B cell (primary cell): ENCODE data around the gene CDH20. TPM values are rescaled to one million over a fixed set of nuclear protein-coding genes. Genes with fewer than 3 reads are reported as not detected.

Experiments used
- ATAC-seq: fragments of 200-7000 bp; cut with Tn5 transposase; one replicate; pipeline ENCODE4 v1.10.0; 2021; ENCODE audit warnings: low read depth, mild to moderate bottlenecking, moderate number of reproducible peaks, moderate library complexity
- CTCF ChIA-PET: fragments of 350-600 bp; sonication (Branson Sonifier 250); formaldehyde crosslinking; loops from one replicate; lab custom pipeline; 2021; ENCODE audit warnings: antibody characterized with exemption, inconsistent platforms; lab: Charles Lee
- POLR2A ChIA-PET: fragments of 350-600 bp; sonication (Branson Sonifier 250); formaldehyde crosslinking; loops from one replicate; lab custom pipeline; 2021; ENCODE audit warnings: antibody characterized with exemption; lab: Charles Lee
- DNase-seq: peaks from one replicate; pipeline ENCODE4 v3.0.0; 2013
- H2AFZ ChIP-seq: 2 replicates; pipeline ENCODE4 v1.6.1; 2012; ENCODE audit warnings: mild to moderate bottlenecking, low read depth, low read length; ENCODE audit not compliant: insufficient read depth, poor library complexity, severe bottlenecking
- H3K27ac ChIP-seq, 2 donors: 1 replicate in 1 of 2; 2 replicates in 1 of 2; pipeline ENCODE4 v1.5.1; 2012 to 2013; ENCODE audit warnings: low read length in 2 of 2, mild to moderate bottlenecking in 2 of 2, moderate library complexity in 1 of 2
- H3K27me3 ChIP-seq, 4 experiments: fragments of 200-600 bp in 1 of 4; sonication (generic) in 1 of 4; replicated peaks in 1 of 4; 1 replicate in 2 of 4; 2 replicates in 2 of 4; pipeline versions ENCODE4 v1.6.1 to v1.7.0; 2013 to 2016; ENCODE audit warnings: low read length in 3 of 4, mild to moderate bottlenecking in 2 of 4, mixed read lengths in 1 of 4, moderate library complexity in 1 of 4; ENCODE audit not compliant: insufficient read depth in 4 of 4, control insufficient read depth in 3 of 4; ENCODE audit errors: control extremely low read depth in 1 of 4
- H3K36me3 ChIP-seq, 2 experiments: replicated peaks in 1 of 2; 1 replicate in 1 of 2; 2 replicates in 1 of 2; pipeline versions ENCODE4 v1.6.1 to v1.7.1; 2013; ENCODE audit warnings: low read length in 1 of 2; ENCODE audit not compliant: insufficient read depth in 2 of 2, control insufficient read depth in 1 of 2; ENCODE audit errors: control extremely low read depth in 1 of 2, extremely low read depth in 1 of 2
- H3K4me1 ChIP-seq, 2 donors: fragments of 200-600 bp in 1 of 2; sonication (generic) in 1 of 2; 1 replicate in 1 of 2; 2 replicates in 1 of 2; pipeline versions ENCODE4 v1.5.1 to v1.6.1; 2013 to 2017; ENCODE audit warnings: low read length in 2 of 2; ENCODE audit not compliant: control insufficient read depth in 2 of 2, insufficient read depth in 2 of 2
- H3K4me2 ChIP-seq: replicated peaks from 2 replicates; pipeline ENCODE3; 2012; ENCODE audit warnings: mild to moderate bottlenecking, low read depth, low read length; ENCODE audit not compliant: poor library complexity, severe bottlenecking
- H3K4me3 ChIP-seq, 5 experiments: fragments of 200-600 bp in 1 of 5; sonication (generic) in 1 of 5; 1 replicate in 3 of 5; 2 replicates in 2 of 5; pipeline versions ENCODE4 v1.5.1 to v1.7.0; 2011 to 2016; ENCODE audit warnings: low read length in 4 of 5, mild to moderate bottlenecking in 4 of 5, low read depth in 2 of 5, control low read depth in 1 of 5, moderate library complexity in 1 of 5; ENCODE audit not compliant: insufficient read depth in 1 of 5; ENCODE audit errors: control extremely low read depth in 1 of 5, extremely low read depth in 1 of 5
- H3K79me2 ChIP-seq: fragments of 200-600 bp; sonication (generic); one replicate; pipeline ENCODE4 v1.6.0; 2016; ENCODE audit warnings: low read length; ENCODE audit not compliant: control insufficient read depth, insufficient read depth
- H3K9ac ChIP-seq: fragments of 200-600 bp; sonication (generic); 2 replicates; pipeline ENCODE4 v1.6.1; 2017; ENCODE audit warnings: mild to moderate bottlenecking, low read length, moderate library complexity
- H3K9me3 ChIP-seq, 3 donors: one replicate each; pipeline versions ENCODE4 v1.6.1 to v1.7.1; 2013; ENCODE audit warnings: low read length in 2 of 3; ENCODE audit not compliant: control insufficient read depth in 2 of 3, insufficient read depth in 1 of 3; ENCODE audit errors: control extremely low read depth in 1 of 3
- H4K20me1 ChIP-seq: 2 replicates; pipeline ENCODE4 v1.6.0; 2012; ENCODE audit warnings: mild to moderate bottlenecking, low read length; ENCODE audit not compliant: insufficient read depth, control insufficient read depth, poor library complexity, severe bottlenecking
- H3K27ac Mint-ChIP-seq: one replicate; pipeline ENCODE4 v1.8.0; 2021; ENCODE audit warnings: mixed read lengths
- H3K27me3 Mint-ChIP-seq: one replicate; pipeline ENCODE4 v1.8.0; 2021; ENCODE audit warnings: mixed read lengths
- H3K4me1 Mint-ChIP-seq: one replicate; pipeline ENCODE4 v1.8.0; 2021; ENCODE audit warnings: mixed read lengths
- H3K4me3 Mint-ChIP-seq: one replicate; pipeline ENCODE4 v1.8.0; 2021; ENCODE audit warnings: mixed read lengths
- H3K9me3 Mint-ChIP-seq: one replicate; pipeline ENCODE4 v1.8.0; 2022; ENCODE audit warnings: mixed read lengths; ENCODE audit not compliant: insufficient read depth
- EZH2 ChIP-seq: IDR thresholded peaks from 2 replicates; pipeline ENCODE4 v1.6.1; 2012; ENCODE audit warnings: borderline replicate concordance, low read depth, mild to moderate bottlenecking, moderate library complexity, low read length; ENCODE audit not compliant: insufficient read depth, poor library complexity, severe bottlenecking
- WGBS: methylation state at CpG from one replicate; pipeline ENCODE4 v1.1.5; 2013; ENCODE audit warnings: missing lambda C conversion rate; ENCODE audit not compliant: insufficient coverage; 5-methylcytosine and 5-hydroxymethylcytosine counted together
- intact Hi-C: fragments of 100-400 bp; cut with micrococcal nuclease; formaldehyde crosslinking; loops from one replicate; pipeline ENCODE4 v1.10.0; 2022
- polyA plus RNA-seq: library from polyadenylated mRNA; depleted of rRNA; stranded (reverse); fragments of >200 nt; gene quantifications from 2 replicates; pipeline ENCODE4 v1.2.3, GENCODE V29; 2012
- total RNA-seq, 2 donors: library from RNA; stranded (reverse); fragments of 120-200 nt in 1 of 2; gene quantifications; 1 replicate in 1 of 2; 2 replicates in 1 of 2; pipeline versions ENCODE4 v1.2.3 to v1.2.4, GENCODE V29; 2013 to 2022
- TF ChIP-seq, protein P1 (sequence below): fragments of 200-600 bp; IDR thresholded peaks from one replicate; pipeline ENCODE4 v1.8.0; 2022; ENCODE audit warnings: antibody characterized with exemption, mild to moderate bottlenecking

Gene CDH20
- total and polyA plus RNA-seq, 2 donors (not counting 1 experiment from before 2014, with no cell fraction given): 0.09 TPM; not detected in 1

DNA sequence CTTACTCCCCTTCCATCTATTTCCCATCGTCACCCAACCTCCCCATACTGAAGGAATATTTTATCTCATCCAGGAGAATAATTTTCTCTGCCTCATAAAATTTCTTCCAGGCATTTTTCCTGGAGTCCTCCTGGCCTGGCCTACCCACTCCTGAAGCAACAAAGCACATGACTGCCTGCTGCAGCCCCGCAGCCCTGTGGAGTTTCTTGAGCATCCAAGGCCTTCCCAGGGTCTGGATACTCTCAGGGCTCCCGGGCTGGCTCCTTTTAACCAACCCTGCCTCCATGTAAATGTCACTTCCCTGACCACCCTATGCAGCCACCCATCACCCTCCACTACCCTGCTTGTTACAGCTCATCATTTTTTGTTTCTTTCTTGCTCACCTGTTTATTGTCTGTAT is 64.0 kb downstream of the CDH20 start:
- Histone ChIP-seq H3K4me2 (no peak overlapping the region), H3K4me3 (no peak overlapping the region), H3K9me3 (peaks cover 0 to 3% (median 0%) of the 10 kb centered on the region in 3 donors), H3K79me2 (no peaks in the 10 kb centered on the region), H4K20me1 (no peaks in the 10 kb centered on the region), H3K27me3 (peaks cover 0 to 2% (median 0%) of the 10 kb centered on the region in 4 experiments), H3K4me1 (no peaks in the 10 kb centered on the region), H3K9ac (no peak overlapping the region), H2AFZ (no peak overlapping the region), H3K36me3 (no peaks in the 10 kb centered on the region), H3K27ac (no peak overlapping the region)
- TF ChIP-seq EZH2: no peak
- TF ChIP-seq, protein P1, sequence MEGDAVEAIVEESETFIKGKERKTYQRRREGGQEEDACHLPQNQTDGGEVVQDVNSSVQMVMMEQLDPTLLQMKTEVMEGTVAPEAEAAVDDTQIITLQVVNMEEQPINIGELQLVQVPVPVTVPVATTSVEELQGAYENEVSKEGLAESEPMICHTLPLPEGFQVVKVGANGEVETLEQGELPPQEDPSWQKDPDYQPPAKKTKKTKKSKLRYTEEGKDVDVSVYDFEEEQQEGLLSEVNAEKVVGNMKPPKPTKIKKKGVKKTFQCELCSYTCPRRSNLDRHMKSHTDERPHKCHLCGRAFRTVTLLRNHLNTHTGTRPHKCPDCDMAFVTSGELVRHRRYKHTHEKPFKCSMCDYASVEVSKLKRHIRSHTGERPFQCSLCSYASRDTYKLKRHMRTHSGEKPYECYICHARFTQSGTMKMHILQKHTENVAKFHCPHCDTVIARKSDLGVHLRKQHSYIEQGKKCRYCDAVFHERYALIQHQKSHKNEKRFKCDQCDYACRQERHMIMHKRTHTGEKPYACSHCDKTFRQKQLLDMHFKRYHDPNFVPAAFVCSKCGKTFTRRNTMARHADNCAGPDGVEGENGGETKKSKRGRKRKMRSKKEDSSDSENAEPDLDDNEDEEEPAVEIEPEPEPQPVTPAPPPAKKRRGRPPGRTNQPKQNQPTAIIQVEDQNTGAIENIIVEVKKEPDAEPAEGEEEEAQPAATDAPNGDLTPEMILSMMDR: no peak
- no peaks in the 10 kb centered on the region for H3K9me3 Mint-ChIP-seq
- CTCF ChIA-PET: no interaction called here
- DNase-seq: no peak
- ATAC-seq: no peak
- no peak overlapping the region for H3K4me3 Mint-ChIP-seq
- 83% methylated on average over 3 of the region's 3 CpGs for WGBS
- no peak overlapping the region for H3K27ac Mint-ChIP-seq
- POLR2A ChIA-PET: no interaction called here
- no peaks in the 10 kb centered on the region for H3K4me1 Mint-ChIP-seq
- H3K27me3 Mint-ChIP-seq: peaks cover 12% of the 10 kb centered on the region
- intact Hi-C loops: no loop called here

DNA sequence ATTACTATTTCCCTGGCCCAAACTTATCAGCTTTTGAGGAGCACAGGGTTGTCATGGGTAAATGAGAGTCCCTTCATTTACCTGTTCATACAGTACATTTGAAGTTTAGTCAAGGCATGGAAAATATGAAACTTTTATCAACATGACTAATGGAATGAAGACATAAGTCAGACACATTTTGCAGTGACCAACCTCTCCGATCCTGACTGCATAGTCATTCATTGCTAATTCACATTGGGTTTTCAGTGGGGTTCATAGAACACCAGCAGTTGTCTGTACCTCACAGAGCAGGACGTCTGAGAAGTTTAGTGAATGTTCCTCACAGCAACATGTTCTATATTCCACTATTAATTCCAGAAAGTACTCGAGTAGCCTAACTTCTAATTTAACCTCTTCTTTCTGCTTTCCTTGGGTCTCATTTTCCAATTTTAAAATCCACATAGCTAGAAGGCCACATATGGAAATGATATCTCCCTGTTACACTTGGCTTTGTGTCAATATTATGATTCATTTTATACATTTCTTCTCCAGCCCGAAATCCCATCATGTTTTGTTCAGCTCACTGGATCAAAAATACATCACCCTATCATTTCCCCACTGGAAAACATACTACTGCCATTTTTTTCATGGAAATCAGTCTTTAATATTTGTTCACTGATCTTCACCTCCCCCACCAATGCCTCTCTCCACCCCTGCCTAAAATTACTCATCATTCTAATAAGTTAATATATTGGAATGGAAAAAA is 65.9 kb downstream of the CDH20 start:
- POLR2A ChIA-PET: no interaction called here
- Histone ChIP-seq H3K36me3 (no peaks in the 10 kb centered on the region), H2AFZ (no peak overlapping the region), H3K27me3 (peaks cover 0 to 2% (median 0%) of the 10 kb centered on the region in 4 experiments), H3K4me3 (no peak overlapping the region), H3K4me1 (no peaks in the 10 kb centered on the region), H3K4me2 (no peak overlapping the region), H3K9ac (no peak overlapping the region), H3K27ac (no peak overlapping the region), H4K20me1 (no peaks in the 10 kb centered on the region), H3K79me2 (no peaks in the 10 kb centered on the region), H3K9me3 (peaks cover 0 to 3% (median 0%) of the 10 kb centered on the region in 3 donors)
- H3K27ac Mint-ChIP-seq: no peak overlapping the region
- peaks cover 3% of the 10 kb centered on the region for H3K9me3 Mint-ChIP-seq
- peaks cover 12% of the 10 kb centered on the region for H3K27me3 Mint-ChIP-seq
- WGBS: 69% methylated on average over 2 of the region's 4 CpGs
- no peak for TF ChIP-seq EZH2
- TF ChIP-seq, protein P1: no peak
- no peak overlapping the region for H3K4me3 Mint-ChIP-seq
- ATAC-seq (no peak), DNase-seq (no peak)
- CTCF ChIA-PET: no interaction called here
- H3K4me1 Mint-ChIP-seq: no peaks in the 10 kb centered on the region
- intact Hi-C loops: no loop called here
